HL-60 (cell line): ENCODE measurements around the gene MAPK9.

Experiments
- GABPA ChIP-seq: IDR thresholded peaks from 2 replicates; pipeline ENCODE4 v1.6.1; 2012; ENCODE audit warnings: low read depth
- POLR2AphosphoS5 ChIP-seq: IDR thresholded peaks from 2 replicates; pipeline ENCODE4 v1.6.1; 2012; ENCODE audit warnings: low read depth
- SPI1 ChIP-seq: IDR thresholded peaks from 2 replicates; pipeline ENCODE4 v1.6.1; 2012; ENCODE audit warnings: low read depth, mild to moderate bottlenecking, borderline replicate concordance
- TF ChIP-seq, protein P1 (sequence below): IDR thresholded peaks from one replicate; pipeline ENCODE4 v1.5.1; 2011; ENCODE audit warnings: low read length, control low read depth, inconsistent platforms; ENCODE audit not compliant: insufficient read depth

DNA sequence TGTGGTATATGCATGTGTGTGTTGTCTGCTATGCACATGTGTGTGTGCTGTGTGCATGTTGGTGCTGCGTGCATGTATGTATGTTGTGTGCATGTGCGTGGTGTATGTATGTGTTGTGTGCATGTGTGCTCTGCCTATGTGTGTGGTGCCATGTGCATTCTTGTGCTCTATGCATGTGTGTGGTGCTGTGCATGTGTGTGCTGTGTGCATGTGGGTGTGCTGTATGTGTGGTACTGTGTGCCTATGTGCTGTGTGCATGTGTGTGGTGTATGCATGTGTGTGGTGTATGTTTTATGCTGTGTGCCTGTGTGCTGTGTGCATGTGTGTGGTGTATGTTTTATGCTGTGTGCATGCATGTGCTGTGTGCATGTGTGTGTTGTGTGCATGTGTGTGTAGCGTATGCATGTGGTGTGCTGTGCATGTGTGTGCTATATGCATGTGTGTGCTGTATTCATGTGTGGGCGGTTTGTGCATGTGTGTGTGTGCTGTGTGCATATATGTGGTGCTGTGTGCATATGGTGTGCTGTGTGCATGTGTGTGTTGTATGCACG, 78.2 kb downstream of the MAPK9 start:
- TF ChIP-seq, protein P1, sequence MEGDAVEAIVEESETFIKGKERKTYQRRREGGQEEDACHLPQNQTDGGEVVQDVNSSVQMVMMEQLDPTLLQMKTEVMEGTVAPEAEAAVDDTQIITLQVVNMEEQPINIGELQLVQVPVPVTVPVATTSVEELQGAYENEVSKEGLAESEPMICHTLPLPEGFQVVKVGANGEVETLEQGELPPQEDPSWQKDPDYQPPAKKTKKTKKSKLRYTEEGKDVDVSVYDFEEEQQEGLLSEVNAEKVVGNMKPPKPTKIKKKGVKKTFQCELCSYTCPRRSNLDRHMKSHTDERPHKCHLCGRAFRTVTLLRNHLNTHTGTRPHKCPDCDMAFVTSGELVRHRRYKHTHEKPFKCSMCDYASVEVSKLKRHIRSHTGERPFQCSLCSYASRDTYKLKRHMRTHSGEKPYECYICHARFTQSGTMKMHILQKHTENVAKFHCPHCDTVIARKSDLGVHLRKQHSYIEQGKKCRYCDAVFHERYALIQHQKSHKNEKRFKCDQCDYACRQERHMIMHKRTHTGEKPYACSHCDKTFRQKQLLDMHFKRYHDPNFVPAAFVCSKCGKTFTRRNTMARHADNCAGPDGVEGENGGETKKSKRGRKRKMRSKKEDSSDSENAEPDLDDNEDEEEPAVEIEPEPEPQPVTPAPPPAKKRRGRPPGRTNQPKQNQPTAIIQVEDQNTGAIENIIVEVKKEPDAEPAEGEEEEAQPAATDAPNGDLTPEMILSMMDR, result no peak
- TF ChIP-seq GABPA (no peak), POLR2AphosphoS5 (no peak), SPI1 (no peak)
